Measurements from ENCODE around the gene APLP1. TPM values are rescaled to one million over a fixed set of nuclear protein-coding genes. Genes with fewer than 3 reads are reported as not detected.

The APLP1 gene
- total RNA-seq, 1 experiment from 2014 or later: 32.7 TPM

GRCh38 chr19:35846038-35846668 lies 22.2 kb upstream of the APLP1 start:
- no peak overlapping the region for H3K4me3 ChIP-seq
- no peaks in the 10 kb centered on the region for H3K36me3 ChIP-seq
- no peak for DNase-seq
- H3K4me1 ChIP-seq: no peaks in the 10 kb centered on the region
- no peak overlapping the region for H3K27ac ChIP-seq
- no peaks in the 10 kb centered on the region for H3K9me3 ChIP-seq (replicated peaks)
- peaks cover 22% of the 10 kb centered on the region for H3K27me3 ChIP-seq

GRCh38 chr19:35847911-35848310 lies 20.5 kb upstream of the APLP1 start:
- Histone ChIP-seq H3K27me3 (peaks cover 27% of the 10 kb centered on the region), H3K4me1 (no peaks in the 10 kb centered on the region), H3K36me3 (no peaks in the 10 kb centered on the region), H3K4me3 (no peak overlapping the region), H3K9me3 (replicated peaks) (no peaks in the 10 kb centered on the region), H3K27ac (no peak overlapping the region)
- no peak for DNase-seq

GRCh38 chr19:35848486-35848885 lies 19.9 kb upstream of the APLP1 start:
- H3K27me3 ChIP-seq: peaks cover 33% of the 10 kb centered on the region
- no peak overlapping the region for H3K4me3 ChIP-seq
- no peak for DNase-seq
- H3K4me1 ChIP-seq: no peaks in the 10 kb centered on the region
- H3K36me3 ChIP-seq: no peaks in the 10 kb centered on the region
- no peak overlapping the region for H3K27ac ChIP-seq
- no peaks in the 10 kb centered on the region for H3K9me3 ChIP-seq (replicated peaks)

- peaks cover 35% of the 10 kb centered on the region for H3K27me3 ChIP-seq
- DNase-seq: no peak
- no peak overlapping the region for H3K4me3 ChIP-seq
- H3K27ac ChIP-seq: no peak overlapping the region
- no peaks in the 10 kb centered on the region for H3K36me3 ChIP-seq
- no peaks in the 10 kb centered on the region for H3K4me1 ChIP-seq
- H3K9me3 ChIP-seq (replicated peaks): no peaks in the 10 kb centered on the region
Measured at GRCh38 chr19:35848919-35849505, 19.4 kb upstream of the APLP1 start.

- no peak for DNase-seq
- H3K27me3 ChIP-seq: peaks cover 59% of the 10 kb centered on the region
- H3K27ac ChIP-seq: no peak overlapping the region
- no peak overlapping the region for H3K4me3 ChIP-seq
- H3K4me1 ChIP-seq: no peaks in the 10 kb centered on the region
- H3K36me3 ChIP-seq: no peaks in the 10 kb centered on the region
- H3K9me3 ChIP-seq (replicated peaks): no peaks in the 10 kb centered on the region
Measured at GRCh38 chr19:35851213-35852028, 17.0 kb upstream of the APLP1 start.

GRCh38 chr19:35852029-35852780 lies 16.2 kb upstream of the APLP1 start, which contains the start of gene NPHS1:
Gene NPHS1 (minus strand): TSS chr19:35852504. CDS start chr19:35851837, 667 bp downstream.
- Histone ChIP-seq H3K27ac (no peak within 1 kb of the TSS), H3K4me1 (no peaks in the 10 kb centered on the region), H3K27me3 (peaks cover 67% of the 10 kb centered on the region), H3K4me3 (no peak within 1 kb of the TSS), H3K36me3 (no peaks in the 10 kb centered on the region), H3K9me3 (replicated peaks) (no peaks in the 10 kb centered on the region)
- no peak for DNase-seq

GRCh38 chr19:35853038-35853756 lies 15.2 kb upstream of the APLP1 start:
- no peak for DNase-seq
- no peaks in the 10 kb centered on the region for H3K36me3 ChIP-seq
- peaks cover 66% of the 10 kb centered on the region for H3K27me3 ChIP-seq
- H3K4me3 ChIP-seq: no peak overlapping the region
- no peak overlapping the region for H3K27ac ChIP-seq
- H3K4me1 ChIP-seq: no peaks in the 10 kb centered on the region
- no peaks in the 10 kb centered on the region for H3K9me3 ChIP-seq (replicated peaks)

- no peaks in the 10 kb centered on the region for H3K36me3 ChIP-seq
- H3K4me3 ChIP-seq: no peak within 1 kb of the TSS
- H3K27ac ChIP-seq: no peak within 1 kb of the TSS
- H3K27me3 ChIP-seq: peaks cover 60% of the 10 kb centered on the region
- no peaks in the 10 kb centered on the region for H3K9me3 ChIP-seq (replicated peaks)
- DNase-seq: no peak
- no peaks in the 10 kb centered on the region for H3K4me1 ChIP-seq
Measured at GRCh38 chr19:35856546-35857149, 11.7 kb upstream of the APLP1 start, which contains the start of gene KIRREL2. Gene KIRREL2 (plus strand): TSS chr19:35856911. CDS start chr19:35857120, 209 bp downstream.

GRCh38 chr19:35858311-35858710 lies 10.1 kb upstream of the APLP1 start:
- no peak overlapping the region for H3K4me3 ChIP-seq
- no peak for DNase-seq
- peaks cover 59% of the 10 kb centered on the region for H3K27me3 ChIP-seq
- H3K4me1 ChIP-seq: no peaks in the 10 kb centered on the region
- no peak overlapping the region for H3K27ac ChIP-seq
- no peaks in the 10 kb centered on the region for H3K9me3 ChIP-seq (replicated peaks)
- H3K36me3 ChIP-seq: no peaks in the 10 kb centered on the region

- DNase-seq: no peak
- no peaks in the 10 kb centered on the region for H3K4me1 ChIP-seq
- no peak overlapping the region for H3K27ac ChIP-seq
- peaks cover 51% of the 10 kb centered on the region for H3K27me3 ChIP-seq
- no peaks in the 10 kb centered on the region for H3K36me3 ChIP-seq
- no peaks in the 10 kb centered on the region for H3K9me3 ChIP-seq (replicated peaks)
- H3K4me3 ChIP-seq: no peak overlapping the region
Measured at GRCh38 chr19:35859414-35859813, 9.0 kb upstream of the APLP1 start.

- no peak for DNase-seq
- no peak overlapping the region for H3K27ac ChIP-seq
- peaks cover 41% of the 10 kb centered on the region for H3K27me3 ChIP-seq
- no peaks in the 10 kb centered on the region for H3K36me3 ChIP-seq
- no peak overlapping the region for H3K4me3 ChIP-seq
- no peaks in the 10 kb centered on the region for H3K4me1 ChIP-seq
- H3K9me3 ChIP-seq (replicated peaks): no peaks in the 10 kb centered on the region
Measured at GRCh38 chr19:35860436-35860817, 7.9 kb upstream of the APLP1 start.

GRCh38 chr19:35860818-35861639 lies 7.3 kb upstream of the APLP1 start:
- no peak for DNase-seq
- no peaks in the 10 kb centered on the region for H3K9me3 ChIP-seq (replicated peaks)
- H3K4me3 ChIP-seq: no peak overlapping the region
- no peaks in the 10 kb centered on the region for H3K4me1 ChIP-seq
- no peak overlapping the region for H3K27ac ChIP-seq
- no peaks in the 10 kb centered on the region for H3K36me3 ChIP-seq
- H3K27me3 ChIP-seq: peaks cover 35% of the 10 kb centered on the region

GRCh38 chr19:35861640-35862160 lies 6.7 kb upstream of the APLP1 start:
- H3K4me1 ChIP-seq: no peaks in the 10 kb centered on the region
- H3K27ac ChIP-seq: no peak overlapping the region
- H3K27me3 ChIP-seq: peaks cover 28% of the 10 kb centered on the region
- no peaks in the 10 kb centered on the region for H3K36me3 ChIP-seq
- DNase-seq: no peak
- no peaks in the 10 kb centered on the region for H3K9me3 ChIP-seq (replicated peaks)
- no peak overlapping the region for H3K4me3 ChIP-seq

Measured in SJCRH30 (cell line).